ENCODE measurements around the gene NF2.

- TF ChIP-seq POLR2A (IDR thresholded peaks at IDR 0.05; ENCODE audit: low read depth, low read length) = no peak
- TF ChIP-seq POU2F2 (IDR thresholded peaks at IDR 0.05; ENCODE audit: low read depth, low read length) = no peak
- no peak for TF ChIP-seq POLR2AphosphoS5 (IDR thresholded peaks at IDR 0.05; ENCODE audit: low read depth, low read length)
- TF ChIP-seq PAX5 (IDR thresholded peaks at IDR 0.05; ENCODE audit: insufficient read depth, low read length, severe bottlenecking) = no peak
- no peak for TF ChIP-seq TAF1 (IDR thresholded peaks at IDR 0.05; ENCODE audit: low read depth, low read length)
These were observed 129.4 kb downstream of the NF2 start for GRCh38 chr22:29732883-29733282.
